SK-N-SH treated with all-trans-retinoic acid at 6 μM for 48 hours (cell line): ENCODE results near the gene PARP1.

Experiments used
- ATAC-seq: fragments of 200-7000 bp; cut with Tn5 transposase; 3 replicates; pipeline ENCODE4 v1.9.1; 2020; ENCODE audit warnings: mild to moderate bottlenecking, moderate library complexity
- ARNTL ChIP-seq: fragments of 450-650 bp; formaldehyde crosslinking; IDR thresholded peaks from 2 replicates; pipeline ENCODE4 v1.5.0; 2020; ENCODE audit warnings: low read depth, mild to moderate bottlenecking, moderate library complexity, borderline replicate concordance
- CSDC2 ChIP-seq: fragments of 250-450 bp; sonication (Bioruptor Pico); IDR thresholded peaks from 2 replicates; pipeline ENCODE4 v1.5.0; 2020; ENCODE audit warnings: mild to moderate bottlenecking, moderate library complexity
- ESRRG ChIP-seq: fragments of 250-450 bp; sonication (Bioruptor Pico); IDR thresholded peaks from 2 replicates; pipeline ENCODE4 v1.6.1; 2021; ENCODE audit warnings: mild to moderate bottlenecking
- GLIS3 ChIP-seq: fragments of 250-450 bp; sonication (Bioruptor Pico); IDR thresholded peaks from 2 replicates; pipeline ENCODE4 v1.5.0; 2020; ENCODE audit warnings: mild to moderate bottlenecking, moderate library complexity
- ISL1 ChIP-seq: fragments of 250-450 bp; sonication (Bioruptor Pico); IDR thresholded peaks from 2 replicates; pipeline ENCODE4 v2.1.2; 2022; ENCODE audit warnings: mild to moderate bottlenecking, moderate library complexity
- OSR1 ChIP-seq: fragments of 250-450 bp; sonication (Bioruptor Pico); IDR thresholded peaks from 2 replicates; pipeline ENCODE4 v1.8.0; 2022; ENCODE audit warnings: moderate library complexity, mild to moderate bottlenecking, inconsistent platforms
- TOX ChIP-seq: fragments of 250-450 bp; sonication (Bioruptor Pico); IDR thresholded peaks from 2 replicates; pipeline ENCODE4 v1.8.0; 2021; ENCODE audit warnings: mild to moderate bottlenecking, moderate library complexity, borderline replicate concordance
- ZC3H10 ChIP-seq: fragments of 250-450 bp; sonication (Bioruptor Pico); IDR thresholded peaks from 2 replicates; pipeline ENCODE4 v1.5.1; 2021; ENCODE audit warnings: mild to moderate bottlenecking, moderate library complexity
- ZFP30 ChIP-seq: fragments of 450-650 bp; formaldehyde crosslinking; IDR thresholded peaks from 2 replicates; pipeline ENCODE4 v1.5.0; 2022; ENCODE audit warnings: mild to moderate bottlenecking, moderate library complexity
- ZNF565 ChIP-seq: fragments of 450-650 bp; formaldehyde crosslinking; conservative IDR thresholded peaks from 2 replicates; pipeline ENCODE4 v1.5.0; 2020; ENCODE audit warnings: low read depth, mild to moderate bottlenecking, moderate library complexity
- ZNF70 ChIP-seq: fragments of 450-650 bp; formaldehyde crosslinking; IDR thresholded peaks from 2 replicates; pipeline ENCODE4 v1.5.0; 2020; ENCODE audit warnings: mild to moderate bottlenecking, moderate library complexity
- TF ChIP-seq, protein P1 (sequence below): fragments of 250-450 bp; sonication (Bioruptor Pico); IDR thresholded peaks from 2 replicates; pipeline ENCODE4 v1.5.1; 2020; ENCODE audit warnings: low read depth, mild to moderate bottlenecking, moderate library complexity
- TF ChIP-seq, protein P2 (sequence below): fragments of 250-450 bp; sonication (Bioruptor Pico); IDR thresholded peaks from 2 replicates; pipeline ENCODE4 v1.8.0; 2021; ENCODE audit warnings: low read depth, mild to moderate bottlenecking, moderate library complexity, borderline replicate concordance
- TF ChIP-seq, protein P3 (sequence below): fragments of 250-450 bp; sonication (Bioruptor Pico); IDR thresholded peaks from 2 replicates; pipeline ENCODE4 v1.5.1; 2021; ENCODE audit warnings: mild to moderate bottlenecking, moderate library complexity
- TF ChIP-seq, protein P4 (sequence below): fragments of 250-450 bp; sonication (Bioruptor Pico); IDR thresholded peaks from 2 replicates; pipeline ENCODE4 v1.5.0; 2020; ENCODE audit warnings: mild to moderate bottlenecking, moderate library complexity
- TF ChIP-seq, protein P5 (sequence below): fragments of 250-450 bp; sonication (Bioruptor Pico); IDR thresholded peaks from 2 replicates; pipeline ENCODE4 v1.8.0; 2020; ENCODE audit warnings: mild to moderate bottlenecking, moderate library complexity, borderline replicate concordance

PARP1 gene

DNA sequence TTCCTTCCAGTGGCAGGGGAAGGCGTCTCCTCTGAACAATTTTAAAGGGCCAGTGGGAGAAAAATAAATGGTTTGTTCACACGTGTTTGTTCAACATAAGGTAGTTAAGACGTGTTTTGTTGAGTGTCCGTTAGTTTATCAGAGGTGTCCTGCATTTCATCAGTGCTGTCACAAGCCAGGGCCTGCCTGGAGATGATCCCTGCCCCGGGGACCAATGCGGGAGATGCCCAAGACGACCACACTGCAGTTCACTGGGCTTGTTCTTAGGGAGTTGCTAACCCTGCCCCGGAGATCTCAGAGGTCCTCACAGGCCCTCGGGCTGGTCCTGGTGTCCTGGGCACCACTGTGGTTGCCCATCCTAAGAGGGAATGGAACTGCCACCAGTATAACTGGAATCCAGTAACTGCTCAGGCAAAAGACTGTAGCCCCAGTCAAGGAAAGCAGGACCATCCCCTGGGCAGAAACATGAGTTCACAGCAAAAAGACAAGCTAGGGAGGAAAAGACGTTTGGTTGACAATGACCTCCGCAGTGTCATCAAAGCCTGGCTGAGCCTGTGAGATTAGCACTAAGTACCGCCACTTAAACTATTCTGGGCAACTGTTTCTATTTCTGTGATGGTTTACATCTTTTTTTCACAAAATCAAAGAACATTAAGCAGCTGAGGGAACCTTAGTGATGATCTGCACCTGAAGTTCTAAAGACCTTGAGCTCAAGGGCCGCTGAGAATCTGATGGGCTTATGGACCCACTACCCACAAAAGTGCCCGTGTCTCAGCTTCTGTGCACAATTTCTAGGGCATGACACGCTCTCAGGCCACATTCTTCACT, 54.0 kb downstream of the PARP1 start:
- TF ChIP-seq, protein P1, sequence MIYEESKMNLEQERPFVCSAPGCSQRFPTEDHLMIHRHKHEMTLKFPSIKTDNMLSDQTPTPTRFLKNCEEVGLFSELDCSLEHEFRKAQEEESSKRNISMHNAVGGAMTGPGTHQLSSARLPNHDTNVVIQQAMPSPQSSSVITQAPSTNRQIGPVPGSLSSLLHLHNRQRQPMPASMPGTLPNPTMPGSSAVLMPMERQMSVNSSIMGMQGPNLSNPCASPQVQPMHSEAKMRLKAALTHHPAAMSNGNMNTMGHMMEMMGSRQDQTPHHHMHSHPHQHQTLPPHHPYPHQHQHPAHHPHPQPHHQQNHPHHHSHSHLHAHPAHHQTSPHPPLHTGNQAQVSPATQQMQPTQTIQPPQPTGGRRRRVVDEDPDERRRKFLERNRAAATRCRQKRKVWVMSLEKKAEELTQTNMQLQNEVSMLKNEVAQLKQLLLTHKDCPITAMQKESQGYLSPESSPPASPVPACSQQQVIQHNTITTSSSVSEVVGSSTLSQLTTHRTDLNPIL, result no peak
- TF ChIP-seq, protein P2, sequence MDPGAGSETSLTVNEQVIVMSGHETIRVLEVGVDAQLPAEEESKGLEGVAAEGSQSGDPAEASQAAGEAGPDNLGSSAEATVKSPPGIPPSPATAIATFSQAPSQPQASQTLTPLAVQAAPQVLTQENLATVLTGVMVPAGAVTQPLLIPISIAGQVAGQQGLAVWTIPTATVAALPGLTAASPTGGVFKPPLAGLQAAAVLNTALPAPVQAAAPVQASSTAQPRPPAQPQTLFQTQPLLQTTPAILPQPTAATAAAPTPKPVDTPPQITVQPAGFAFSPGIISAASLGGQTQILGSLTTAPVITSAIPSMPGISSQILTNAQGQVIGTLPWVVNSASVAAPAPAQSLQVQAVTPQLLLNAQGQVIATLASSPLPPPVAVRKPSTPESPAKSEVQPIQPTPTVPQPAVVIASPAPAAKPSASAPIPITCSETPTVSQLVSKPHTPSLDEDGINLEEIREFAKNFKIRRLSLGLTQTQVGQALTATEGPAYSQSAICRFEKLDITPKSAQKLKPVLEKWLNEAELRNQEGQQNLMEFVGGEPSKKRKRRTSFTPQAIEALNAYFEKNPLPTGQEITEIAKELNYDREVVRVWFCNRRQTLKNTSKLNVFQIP (CRISPR knock-in tag), result no peak
- TF ChIP-seq ISL1 (CRISPR knock-in tag) (no peak), GLIS3 (no peak), TOX (no peak), ZNF70 (CRISPR knock-in tag) (no peak), ZNF565 (CRISPR knock-in tag) (no peak), ZC3H10 (CRISPR knock-in tag) (no peak), OSR1 (no peak), ARNTL (CRISPR knock-in tag) (no peak), CSDC2 (CRISPR knock-in tag) (no peak)
- TF ChIP-seq, protein P3, sequence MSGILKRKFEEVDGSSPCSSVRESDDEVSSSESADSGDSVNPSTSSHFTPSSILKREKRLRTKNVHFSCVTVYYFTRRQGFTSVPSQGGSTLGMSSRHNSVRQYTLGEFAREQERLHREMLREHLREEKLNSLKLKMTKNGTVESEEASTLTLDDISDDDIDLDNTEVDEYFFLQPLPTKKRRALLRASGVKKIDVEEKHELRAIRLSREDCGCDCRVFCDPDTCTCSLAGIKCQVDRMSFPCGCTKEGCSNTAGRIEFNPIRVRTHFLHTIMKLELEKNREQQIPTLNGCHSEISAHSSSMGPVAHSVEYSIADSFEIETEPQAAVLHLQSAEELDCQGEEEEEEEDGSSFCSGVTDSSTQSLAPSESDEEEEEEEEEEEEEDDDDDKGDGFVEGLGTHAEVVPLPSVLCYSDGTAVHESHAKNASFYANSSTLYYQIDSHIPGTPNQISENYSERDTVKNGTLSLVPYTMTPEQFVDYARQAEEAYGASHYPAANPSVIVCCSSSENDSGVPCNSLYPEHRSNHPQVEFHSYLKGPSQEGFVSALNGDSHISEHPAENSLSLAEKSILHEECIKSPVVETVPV (CRISPR knock-in tag), result no peak
- TF ChIP-seq, protein P4, sequence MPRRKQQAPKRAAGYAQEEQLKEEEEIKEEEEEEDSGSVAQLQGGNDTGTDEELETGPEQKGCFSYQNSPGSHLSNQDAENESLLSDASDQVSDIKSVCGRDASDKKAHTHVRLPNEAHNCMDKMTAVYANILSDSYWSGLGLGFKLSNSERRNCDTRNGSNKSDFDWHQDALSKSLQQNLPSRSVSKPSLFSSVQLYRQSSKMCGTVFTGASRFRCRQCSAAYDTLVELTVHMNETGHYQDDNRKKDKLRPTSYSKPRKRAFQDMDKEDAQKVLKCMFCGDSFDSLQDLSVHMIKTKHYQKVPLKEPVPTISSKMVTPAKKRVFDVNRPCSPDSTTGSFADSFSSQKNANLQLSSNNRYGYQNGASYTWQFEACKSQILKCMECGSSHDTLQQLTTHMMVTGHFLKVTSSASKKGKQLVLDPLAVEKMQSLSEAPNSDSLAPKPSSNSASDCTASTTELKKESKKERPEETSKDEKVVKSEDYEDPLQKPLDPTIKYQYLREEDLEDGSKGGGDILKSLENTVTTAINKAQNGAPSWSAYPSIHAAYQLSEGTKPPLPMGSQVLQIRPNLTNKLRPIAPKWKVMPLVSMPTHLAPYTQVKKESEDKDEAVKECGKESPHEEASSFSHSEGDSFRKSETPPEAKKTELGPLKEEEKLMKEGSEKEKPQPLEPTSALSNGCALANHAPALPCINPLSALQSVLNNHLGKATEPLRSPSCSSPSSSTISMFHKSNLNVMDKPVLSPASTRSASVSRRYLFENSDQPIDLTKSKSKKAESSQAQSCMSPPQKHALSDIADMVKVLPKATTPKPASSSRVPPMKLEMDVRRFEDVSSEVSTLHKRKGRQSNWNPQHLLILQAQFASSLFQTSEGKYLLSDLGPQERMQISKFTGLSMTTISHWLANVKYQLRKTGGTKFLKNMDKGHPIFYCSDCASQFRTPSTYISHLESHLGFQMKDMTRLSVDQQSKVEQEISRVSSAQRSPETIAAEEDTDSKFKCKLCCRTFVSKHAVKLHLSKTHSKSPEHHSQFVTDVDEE (CRISPR knock-in tag), result no peak
- TF ChIP-seq, protein P5, sequence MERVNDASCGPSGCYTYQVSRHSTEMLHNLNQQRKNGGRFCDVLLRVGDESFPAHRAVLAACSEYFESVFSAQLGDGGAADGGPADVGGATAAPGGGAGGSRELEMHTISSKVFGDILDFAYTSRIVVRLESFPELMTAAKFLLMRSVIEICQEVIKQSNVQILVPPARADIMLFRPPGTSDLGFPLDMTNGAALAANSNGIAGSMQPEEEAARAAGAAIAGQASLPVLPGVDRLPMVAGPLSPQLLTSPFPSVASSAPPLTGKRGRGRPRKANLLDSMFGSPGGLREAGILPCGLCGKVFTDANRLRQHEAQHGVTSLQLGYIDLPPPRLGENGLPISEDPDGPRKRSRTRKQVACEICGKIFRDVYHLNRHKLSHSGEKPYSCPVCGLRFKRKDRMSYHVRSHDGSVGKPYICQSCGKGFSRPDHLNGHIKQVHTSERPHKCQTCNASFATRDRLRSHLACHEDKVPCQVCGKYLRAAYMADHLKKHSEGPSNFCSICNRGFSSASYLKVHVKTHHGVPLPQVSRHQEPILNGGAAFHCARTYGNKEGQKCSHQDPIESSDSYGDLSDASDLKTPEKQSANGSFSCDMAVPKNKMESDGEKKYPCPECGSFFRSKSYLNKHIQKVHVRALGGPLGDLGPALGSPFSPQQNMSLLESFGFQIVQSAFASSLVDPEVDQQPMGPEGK, result no peak
- no peak for ATAC-seq

DNA sequence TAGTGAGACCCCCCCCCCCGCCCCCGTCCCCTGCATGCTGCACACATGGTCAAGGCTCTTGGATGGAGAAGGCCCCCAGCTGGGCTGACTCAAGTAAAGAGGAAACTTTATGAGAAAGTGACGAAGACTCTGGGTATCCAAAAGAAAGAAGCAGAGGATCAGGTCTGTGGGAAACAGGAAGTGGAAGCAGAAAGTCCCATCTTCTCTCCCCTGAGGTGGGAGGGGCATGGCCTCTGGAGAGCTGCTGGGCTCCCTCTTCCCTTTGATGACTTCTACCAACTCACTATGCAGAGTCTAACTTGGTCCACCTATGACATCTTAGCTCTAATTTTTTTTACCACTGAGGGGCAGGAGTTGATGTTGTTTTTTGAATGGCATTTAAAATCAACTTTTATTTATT, 56.2 kb downstream of the PARP1 start:
- TF ChIP-seq ZFP30 (CRISPR knock-in tag), result no peak
- TF ChIP-seq ZNF70 (CRISPR knock-in tag), result no peak
- TF ChIP-seq ESRRG (CRISPR knock-in tag), result no peak
- TF ChIP-seq, protein P3 (CRISPR knock-in tag), result no peak
- TF ChIP-seq, protein P5, result no peak
- TF ChIP-seq, protein P4 (CRISPR knock-in tag), result no peak
- no peak for TF ChIP-seq TOX
- no peak for TF ChIP-seq ZC3H10 (CRISPR knock-in tag)
- TF ChIP-seq, all 23 proteins: peak for 0
- ATAC-seq, result no peak
